Measurements from ENCODE around the gene SCFD2.

DNA sequence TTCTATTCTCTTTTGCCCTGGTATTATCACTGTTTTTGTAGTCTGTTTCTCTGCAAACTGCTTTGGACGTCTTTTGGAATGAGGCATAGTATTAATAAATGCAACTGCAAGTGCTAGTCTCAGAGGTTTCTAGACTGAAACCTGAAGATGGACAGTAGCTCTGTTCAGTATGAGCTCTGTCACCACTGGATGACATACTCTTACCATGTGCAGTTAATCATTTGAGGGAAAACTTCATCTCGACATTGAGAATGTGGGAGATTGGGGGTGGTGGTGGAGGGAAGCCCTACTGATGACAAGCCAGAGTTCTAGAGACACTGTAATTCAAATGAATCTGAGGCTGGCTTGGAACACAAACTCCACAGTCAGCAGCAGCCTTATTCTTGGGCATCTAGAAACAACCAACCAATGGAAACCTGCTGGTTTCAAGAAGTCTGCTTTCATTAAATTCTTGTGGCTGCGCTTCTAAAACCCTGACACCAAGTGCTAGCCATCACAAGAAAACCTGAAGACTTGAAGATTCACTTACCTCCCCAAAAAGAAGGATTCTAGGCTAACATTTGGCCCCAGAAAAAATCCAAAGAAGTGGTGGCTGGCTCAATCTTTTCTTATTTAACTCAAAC is 342.1 kb downstream of the SCFD2 start:
- TF ChIP-seq GATA3 (IDR thresholded peaks at IDR 0.05; ENCODE audit: low read depth, low read length) (no peak), GATA2 (IDR thresholded peaks at IDR 0.05; ENCODE audit: low read depth, low read length) (no peak)

Data from SH-SY5Y (cell line).